ENCODE data around the gene OPN4. TPM values are rescaled to one million over a fixed set of nuclear protein-coding genes. Genes with fewer than 3 reads are reported as not detected.

Gene OPN4
- polyA plus RNA-seq, 2 of the 4 experiments (the other 2 are of a cell fraction): not detected

DNA sequence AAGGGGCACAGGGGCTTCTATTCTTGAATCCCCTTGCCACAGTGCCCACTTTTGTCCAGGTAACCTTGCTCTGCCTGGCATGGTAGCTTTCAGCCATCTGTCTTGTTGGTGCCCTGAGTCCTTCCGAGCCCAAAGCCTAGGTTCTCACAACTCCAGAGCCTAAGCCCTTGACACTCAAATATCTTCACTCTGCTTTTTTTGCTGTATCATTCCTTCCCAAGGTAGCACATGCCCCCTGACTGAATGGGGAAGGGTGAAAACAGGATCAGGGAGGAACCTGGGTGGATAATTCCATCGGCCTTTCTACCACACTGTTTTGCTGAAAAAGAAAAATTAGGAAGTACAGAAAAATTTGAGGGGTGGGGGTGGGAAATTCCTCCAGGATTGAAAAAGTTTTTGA lies 51.6 kb downstream of the OPN4 start:
- Histone ChIP-seq H3K4me3 (no peak overlapping the region), H3K4me1 (peaks cover 5% of the 10 kb centered on the region; the same call in 2 of the 3 replicates), H3K27ac (no peak overlapping the region), H3K4me2 (no peak overlapping the region), H3K9me3 (no peaks in the 10 kb centered on the region)
- ATAC-seq: no peak
- DNase-seq (ENCODE audit: low read depth in 1 of 2, low spot score in 1 of 2): no peak
- 86% methylated on average over 2 of the region's 2 CpGs for WGBS (ENCODE audit: missing lambda C conversion rate)
- ChIA-PET POLR2A (no interaction called here), CTCF (interaction anchor here (1.1 to 3.5 kb wide), 2 partner anchors 12 to 15 kb away, joined by 3 to 16 read pairs; no protein-coding TSS in a partner anchor)
- TF ChIP-seq FOXS1 (CRISPR knock-in tag; IDR thresholded peaks at IDR 0.05) (no peak), HOXA7 (CRISPR knock-in tag; IDR thresholded peaks at IDR 0.05) (no peak), ZFP36 (IDR thresholded peaks at IDR 0.05; ENCODE audit: borderline replicate concordance, partially characterized antibody) (no peak)
- no peak for FAIRE-seq

DNA sequence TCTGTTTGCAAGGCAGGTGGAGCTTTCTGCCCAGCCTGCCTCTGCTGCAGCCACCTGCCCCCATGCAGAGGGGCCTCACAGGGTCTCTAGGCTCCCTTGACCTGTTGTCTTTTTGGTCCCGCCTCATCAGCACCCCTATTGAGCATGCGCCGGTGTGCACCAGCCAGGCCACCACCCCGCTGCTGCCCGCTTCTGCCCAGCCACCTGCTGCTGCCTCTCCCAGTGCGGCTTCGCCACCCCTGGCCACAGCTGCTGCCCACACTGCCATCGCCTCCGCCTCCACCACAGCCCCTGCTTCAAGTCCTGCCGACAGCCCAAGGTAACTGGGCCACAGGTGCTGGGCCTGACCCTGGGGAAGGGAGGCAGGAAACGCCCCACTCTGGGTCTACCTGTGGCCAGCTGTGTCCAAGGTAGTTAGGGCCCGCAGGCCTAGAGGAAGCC lies 52.1 kb downstream of the OPN4 start:
- peaks cover 6% of the 10 kb centered on the region; the same call in 2 of the 3 replicates for H3K4me1 ChIP-seq
- 89% methylated on average over 11 of the region's 12 CpGs for WGBS (ENCODE audit: missing lambda C conversion rate)
- H3K9me3 ChIP-seq: no peaks in the 10 kb centered on the region
- no peak overlapping the region for H3K4me3 ChIP-seq
- no peak for FAIRE-seq
- POLR2A ChIA-PET: no interaction called here
- no peak for ATAC-seq
- CTCF ChIA-PET: interaction anchor here (0.8 to 3.5 kb wide), 4 partner anchors 13 to 193 kb away, joined by 3 to 16 read pairs (median 4); no protein-coding TSS in a partner anchor
- H3K27ac ChIP-seq: no peak overlapping the region
- DNase-seq (ENCODE audit: low read depth in 1 of 2, low spot score in 1 of 2): no peak
- TF ChIP-seq, protein P1, sequence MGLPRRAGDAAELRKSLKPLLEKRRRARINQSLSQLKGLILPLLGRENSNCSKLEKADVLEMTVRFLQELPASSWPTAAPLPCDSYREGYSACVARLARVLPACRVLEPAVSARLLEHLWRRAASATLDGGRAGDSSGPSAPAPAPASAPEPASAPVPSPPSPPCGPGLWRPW (IDR thresholded peaks at IDR 0.05): no peak
- TF ChIP-seq RFX5 (IDR thresholded peaks at IDR 0.05) (no peak), TFCP2L1 (CRISPR knock-in tag; IDR thresholded peaks at IDR 0.05) (no peak), MAFK (IDR thresholded peaks at IDR 0.05; ENCODE audit: partially characterized antibody) (no peak), CHD4 (IDR thresholded peaks at IDR 0.05; ENCODE audit: borderline replicate concordance) (no peak), CBX8 (IDR thresholded peaks at IDR 0.05) (no peak), HOXA7 (CRISPR knock-in tag; IDR thresholded peaks at IDR 0.05) (no peak), NFE2L2 (conservative IDR thresholded peaks at IDR 0.05; ENCODE audit: low read length) (no peak), NPAS2 (CRISPR knock-in tag; IDR thresholded peaks at IDR 0.05; ENCODE audit: borderline replicate concordance) (no peak), JUNB (IDR thresholded peaks at IDR 0.05) (no peak), ZNF302 (CRISPR knock-in tag; IDR thresholded peaks at IDR 0.05) (no peak), EHF (CRISPR knock-in tag; IDR thresholded peaks at IDR 0.05) (no peak), JUN (IDR thresholded peaks at IDR 0.05) (no peak), FOSL2 (IDR thresholded peaks at IDR 0.05) (no peak), FOSL2 (CRISPR knock-in tag; IDR thresholded peaks at IDR 0.05) (no peak), HOXB13 (CRISPR knock-in tag; IDR thresholded peaks at IDR 0.05; ENCODE audit: low read depth) (no peak)
- TF ChIP-seq, protein P2, sequence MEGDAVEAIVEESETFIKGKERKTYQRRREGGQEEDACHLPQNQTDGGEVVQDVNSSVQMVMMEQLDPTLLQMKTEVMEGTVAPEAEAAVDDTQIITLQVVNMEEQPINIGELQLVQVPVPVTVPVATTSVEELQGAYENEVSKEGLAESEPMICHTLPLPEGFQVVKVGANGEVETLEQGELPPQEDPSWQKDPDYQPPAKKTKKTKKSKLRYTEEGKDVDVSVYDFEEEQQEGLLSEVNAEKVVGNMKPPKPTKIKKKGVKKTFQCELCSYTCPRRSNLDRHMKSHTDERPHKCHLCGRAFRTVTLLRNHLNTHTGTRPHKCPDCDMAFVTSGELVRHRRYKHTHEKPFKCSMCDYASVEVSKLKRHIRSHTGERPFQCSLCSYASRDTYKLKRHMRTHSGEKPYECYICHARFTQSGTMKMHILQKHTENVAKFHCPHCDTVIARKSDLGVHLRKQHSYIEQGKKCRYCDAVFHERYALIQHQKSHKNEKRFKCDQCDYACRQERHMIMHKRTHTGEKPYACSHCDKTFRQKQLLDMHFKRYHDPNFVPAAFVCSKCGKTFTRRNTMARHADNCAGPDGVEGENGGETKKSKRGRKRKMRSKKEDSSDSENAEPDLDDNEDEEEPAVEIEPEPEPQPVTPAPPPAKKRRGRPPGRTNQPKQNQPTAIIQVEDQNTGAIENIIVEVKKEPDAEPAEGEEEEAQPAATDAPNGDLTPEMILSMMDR (IDR thresholded peaks at IDR 0.05): no peak
- TF ChIP-seq, protein P3, sequence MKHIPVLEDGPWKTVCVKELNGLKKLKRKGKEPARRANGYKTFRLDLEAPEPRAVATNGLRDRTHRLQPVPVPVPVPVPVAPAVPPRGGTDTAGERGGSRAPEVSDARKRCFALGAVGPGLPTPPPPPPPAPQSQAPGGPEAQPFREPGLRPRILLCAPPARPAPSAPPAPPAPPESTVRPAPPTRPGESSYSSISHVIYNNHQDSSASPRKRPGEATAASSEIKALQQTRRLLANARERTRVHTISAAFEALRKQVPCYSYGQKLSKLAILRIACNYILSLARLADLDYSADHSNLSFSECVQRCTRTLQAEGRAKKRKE (CRISPR knock-in tag; IDR thresholded peaks at IDR 0.05; ENCODE audit: low read depth): no peak
- H3K4me2 ChIP-seq: no peak overlapping the region

DNA sequence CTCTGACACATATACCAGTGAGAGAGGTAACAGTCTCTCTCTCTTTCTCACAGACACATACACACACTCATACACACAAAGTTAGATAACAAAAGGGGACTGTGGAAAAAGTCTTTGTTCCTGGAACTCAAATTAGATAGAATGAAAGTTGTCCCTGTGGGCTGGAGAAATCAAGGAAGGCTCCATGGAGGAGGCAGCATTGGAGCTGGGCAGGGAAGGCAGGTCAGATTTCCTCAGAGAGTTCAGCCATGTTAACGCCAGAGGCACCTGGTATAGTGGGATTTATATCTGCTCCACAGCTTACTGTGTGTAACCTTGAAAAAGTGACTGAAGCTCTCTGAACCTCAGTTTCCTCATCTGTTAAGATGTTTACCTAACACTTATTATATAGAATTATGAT lies 52.6 kb downstream of the OPN4 start:
- DNase-seq (ENCODE audit: low read depth in 1 of 2, low spot score in 1 of 2): no peak
- peaks cover 6% of the 10 kb centered on the region; the same call in 2 of the 3 replicates for H3K4me1 ChIP-seq
- no peaks in the 10 kb centered on the region for H3K9me3 ChIP-seq
- ChIA-PET CTCF (interaction anchor here (0.8 to 3.5 kb wide), 4 partner anchors 13 to 193 kb away, joined by 3 to 16 read pairs (median 4); no protein-coding TSS in a partner anchor), POLR2A (no interaction called here)
- H3K4me2 ChIP-seq: no peak overlapping the region
- FAIRE-seq: no peak
- H3K27ac ChIP-seq: no peak overlapping the region
- no peak overlapping the region for H3K4me3 ChIP-seq
- TF ChIP-seq CHD2 (IDR thresholded peaks at IDR 0.05; ENCODE audit: low read length, partially characterized antibody) (no peak), ZFP36 (IDR thresholded peaks at IDR 0.05; ENCODE audit: borderline replicate concordance, partially characterized antibody) (peak; percentile 97)
- WGBS (ENCODE audit: missing lambda C conversion rate): 62% methylated on average over 1 of the region's 1 CpG
- ATAC-seq: no peak

All from A549 (cell line).